VCaP (cell line): ENCODE data around the gene CACNA1S.

Experiments used
- H3K27ac ChIP-seq: fragments of 450-650 bp; 2 replicates; pipeline ENCODE4 v1.5.1; 2017
- CTCF ChIP-seq: fragments of 450-650 bp; conservative IDR thresholded peaks from 2 replicates; pipeline ENCODE4 v1.5.1; 2017; ENCODE audit warnings: mild to moderate bottlenecking, moderate library complexity

CACNA1S gene

DNA sequence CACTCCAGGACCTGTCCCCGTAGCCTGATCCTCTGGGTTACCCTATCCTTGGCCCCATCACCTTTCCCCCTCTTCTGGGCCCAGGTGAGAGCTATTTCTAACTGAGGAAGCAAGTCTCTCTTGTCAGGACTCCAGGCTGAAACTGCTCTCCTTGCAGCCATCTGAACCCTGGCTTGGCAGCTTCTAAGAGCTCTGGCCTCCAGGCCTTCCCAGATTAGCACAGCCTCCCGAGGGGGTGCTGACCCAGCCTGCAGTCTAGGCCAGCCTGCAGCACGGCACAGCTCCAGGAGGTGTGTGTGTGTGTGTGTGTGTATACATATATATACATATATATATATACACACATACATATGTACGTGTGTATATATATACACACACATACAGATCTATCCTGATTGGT lies 17.4 kb downstream of the CACNA1S start:
- no peak for TF ChIP-seq CTCF
- no peak overlapping the region for H3K27ac ChIP-seq

GRCh38 chr1:201093962-201094361 lies 18.3 kb downstream of the CACNA1S start:
- no peak overlapping the region for H3K27ac ChIP-seq
- no peak for TF ChIP-seq CTCF

GRCh38 chr1:201093561-201093960 lies 18.7 kb downstream of the CACNA1S start:
- no peak overlapping the region for H3K27ac ChIP-seq
- no peak for TF ChIP-seq CTCF

- TF ChIP-seq CTCF: no peak
- no peak overlapping the region for H3K27ac ChIP-seq
Observed at GRCh38 chr1:201092738-201093137, 19.5 kb downstream of the CACNA1S start.

- no peak for TF ChIP-seq CTCF
Observed at GRCh38 chr1:201091256-201091655, 21.0 kb downstream of the CACNA1S start.

DNA sequence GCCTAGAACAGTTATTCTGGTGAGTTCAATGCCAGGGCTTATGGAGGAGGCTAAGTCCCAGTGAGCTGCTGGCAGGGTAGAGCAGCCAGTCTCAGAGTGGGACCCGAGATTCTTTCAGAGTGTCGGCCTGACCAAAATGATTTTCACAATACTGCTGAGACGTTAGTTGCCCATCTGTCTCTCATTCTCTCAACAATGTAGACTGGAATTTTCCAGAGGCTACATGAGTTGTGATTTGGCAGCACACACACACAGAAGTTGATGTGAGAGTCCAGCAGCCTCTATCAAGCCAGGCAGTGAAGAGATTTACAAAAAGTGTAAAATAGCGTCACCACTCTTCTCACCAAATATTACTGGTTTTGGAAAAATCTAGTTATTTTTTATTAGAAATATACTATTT lies 21.7 kb downstream of the CACNA1S start:
- TF ChIP-seq CTCF: no peak
- H3K27ac ChIP-seq: no peak overlapping the region

More at GRCh38 chr1:201091256-201091655, 21.0 kb downstream of the CACNA1S start:
- no peak overlapping the region for H3K27ac ChIP-seq

DNA sequence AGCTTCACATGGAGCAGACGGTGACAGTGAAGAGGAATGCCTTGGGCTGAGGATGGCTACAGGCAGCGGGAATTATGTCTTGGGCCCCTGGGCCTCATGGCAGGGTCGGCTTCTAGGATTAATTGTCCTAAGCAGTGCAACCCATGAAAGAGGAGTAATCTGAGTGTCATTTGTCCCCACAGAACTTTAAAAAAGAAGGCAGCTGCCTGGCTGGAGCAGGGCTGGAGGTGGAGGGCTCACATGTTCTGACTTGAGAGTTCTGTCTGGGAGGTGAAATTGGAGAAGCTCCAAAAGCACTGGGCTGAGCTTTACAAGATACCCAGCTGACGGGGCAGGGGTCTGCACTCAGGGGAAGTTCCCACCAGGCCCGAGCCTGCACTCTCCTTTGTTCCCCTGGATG lies 22.6 kb downstream of the CACNA1S start:
- no peak for TF ChIP-seq CTCF
- H3K27ac ChIP-seq: no peak overlapping the region
